H1 (cell line): ENCODE data around the gene SMYD1. TPM values are rescaled to one million over a fixed set of nuclear protein-coding genes. Genes with fewer than 3 reads are reported as not detected.

Source experiments
- CTCF ChIA-PET: fragments of 300-600 bp; sonication (Branson Sonifier 250); formaldehyde crosslinking; loops from one replicate; lab custom pipeline; 2021; ENCODE audit not compliant: partially characterized antibody; lab: Charles Lee
- POLR2A ChIA-PET: fragments of 300-600 bp; sonication (Branson Sonifier 250); formaldehyde crosslinking; loops from one replicate; lab custom pipeline; 2021; ENCODE audit warnings: inconsistent platforms; ENCODE audit not compliant: partially characterized antibody; lab: Charles Lee
- DNase-seq, 2 experiments: peaks; one replicate each; pipeline versions ENCODE4 v3.0.0 to v3.0.0-alpha.2; 2010 to 2022; ENCODE audit warnings: low spot score in 2 of 2, low read depth in 1 of 2, mixed read lengths in 1 of 2
- FAIRE-seq: peaks from 2 replicates; lab custom pipeline; 2011; peaks lifted over from hg19 to GRCh38; lab: Jason Lieb, UNC
- H2AFZ ChIP-seq: 2 replicates; pipeline ENCODE4 v1.8.1; 2012; ENCODE audit warnings: low read length, inconsistent platforms
- H2AK5ac ChIP-seq: 2 replicates; pipeline ENCODE4 v1.6.1; 2013; ENCODE audit warnings: low read depth, low read length
- H2BK120ac ChIP-seq: replicated peaks from 2 replicates; pipeline ENCODE3; 2013; ENCODE audit warnings: low read depth, low read length, inconsistent platforms
- H2BK12ac ChIP-seq: 2 replicates; pipeline ENCODE4 v1.6.1; 2013; ENCODE audit warnings: low read depth, low read length
- H2BK15ac ChIP-seq: 2 replicates; pipeline ENCODE4 v1.6.1; 2013; ENCODE audit warnings: low read length
- H2BK20ac ChIP-seq: 2 replicates; pipeline ENCODE4 v1.6.1; 2013; ENCODE audit warnings: low read length
- H2BK5ac ChIP-seq: 2 replicates; pipeline ENCODE4 v1.6.1; 2013; ENCODE audit warnings: low read depth, low read length
- H3K14ac ChIP-seq: 2 replicates; pipeline ENCODE4 v1.6.1; 2013; ENCODE audit warnings: inconsistent platforms; ENCODE audit not compliant: insufficient read length
- H3K18ac ChIP-seq: 2 replicates; pipeline ENCODE4 v1.6.1; 2013; ENCODE audit warnings: low read length; ENCODE audit errors: extremely low read depth
- H3K23ac ChIP-seq: 2 replicates; pipeline ENCODE4 v1.6.1; 2013; ENCODE audit warnings: inconsistent platforms; ENCODE audit not compliant: insufficient read length
- H3K23me2 ChIP-seq: 2 replicates; pipeline ENCODE4 v1.6.1; 2013; ENCODE audit warnings: low read depth, low read length
- H3K27ac ChIP-seq: 2 replicates; pipeline ENCODE4 v1.6.1; 2011; ENCODE audit warnings: low read depth, low read length, inconsistent platforms
- H3K27me3 ChIP-seq, 4 experiments: replicated peaks in 1 of 4; 1 replicate in 1 of 4; 2 replicates in 3 of 4; pipeline versions ENCODE4 v1.6.1 to v1.8.1; 2011 to 2013; ENCODE audit warnings: low read length in 3 of 4, mild to moderate bottlenecking in 3 of 4, inconsistent platforms in 2 of 4, mixed read lengths in 2 of 4, moderate library complexity in 1 of 4; ENCODE audit not compliant: control insufficient read depth in 3 of 4, insufficient read depth in 3 of 4; ENCODE audit errors: extremely low read depth in 1 of 4
- H3K36me3 ChIP-seq, 4 experiments: 2 replicates each; pipeline versions ENCODE4 v1.6.1 to v1.8.1; 2011 to 2013; ENCODE audit warnings: mild to moderate bottlenecking in 4 of 4, low read length in 3 of 4, moderate library complexity in 2 of 4, control low read depth in 1 of 4, inconsistent platforms in 1 of 4; ENCODE audit not compliant: insufficient read depth in 4 of 4, control insufficient read depth in 2 of 4
- H3K4ac ChIP-seq: replicated peaks from 2 replicates; pipeline ENCODE3; 2013; ENCODE audit warnings: low read length, low read depth, mixed read lengths, inconsistent platforms; ENCODE audit not compliant: insufficient read length
- H3K4me1 ChIP-seq, 4 experiments: replicated peaks in 1 of 4; 1 replicate in 1 of 4; 2 replicates in 3 of 4; pipeline versions ENCODE4 v1.6.1 to v1.8.1; 2011 to 2013; ENCODE audit warnings: low read length in 3 of 4, inconsistent platforms in 2 of 4, mixed read lengths in 1 of 4; ENCODE audit not compliant: insufficient read depth in 4 of 4, control insufficient read depth in 3 of 4
- H3K4me2 ChIP-seq, 2 experiments: 2 replicates each; pipeline versions ENCODE4 v1.6.1 to v1.8.1; 2011 to 2013; ENCODE audit warnings: low read depth in 2 of 2, low read length in 2 of 2, control low read depth in 1 of 2, inconsistent platforms in 1 of 2, mild to moderate bottlenecking in 1 of 2; ENCODE audit not compliant: insufficient read depth in 1 of 2
- H3K4me3 ChIP-seq, 4 experiments: fragments of 200-600, 300-600 bp in 1 of 4; sonication (generic), shearing (Covaris generic), sonication (Bioruptor Twin) in 1 of 4; 2 replicates each; pipeline versions ENCODE4 v1.5.1 to v1.8.1; 2011 to 2016; ENCODE audit warnings: low read length in 4 of 4, low read depth in 3 of 4, control low read depth in 2 of 4, inconsistent platforms in 2 of 4, mild to moderate bottlenecking in 2 of 4, mixed read lengths in 1 of 4, moderate library complexity in 1 of 4; ENCODE audit not compliant: insufficient read depth in 2 of 4; ENCODE audit errors: extremely low read depth in 1 of 4
- H3K56ac ChIP-seq: replicated peaks from 2 replicates; pipeline ENCODE3; 2013; ENCODE audit warnings: low read depth, mild to moderate bottlenecking, mixed read lengths, low read length, inconsistent platforms; ENCODE audit not compliant: insufficient read length
- H3K79me1 ChIP-seq: 2 replicates; pipeline ENCODE4 v1.6.1; 2013; ENCODE audit warnings: low read depth, low read length, control low read depth
- H3K79me2 ChIP-seq, 2 experiments: 2 replicates each; pipeline versions ENCODE4 v1.6.1 to v1.8.1; 2012 to 2013; ENCODE audit warnings: low read length in 2 of 2, mild to moderate bottlenecking in 2 of 2, inconsistent platforms in 1 of 2; ENCODE audit not compliant: insufficient read depth in 2 of 2, control insufficient read depth in 1 of 2
- H3K9ac ChIP-seq, 4 experiments: replicated peaks in 1 of 4; 1 replicate in 1 of 4; 2 replicates in 3 of 4; pipeline versions ENCODE4 v1.6.1 to v1.8.1; 2011 to 2013; ENCODE audit warnings: low read depth in 3 of 4, low read length in 3 of 4, control low read depth in 2 of 4, mild to moderate bottlenecking in 2 of 4, moderate library complexity in 2 of 4, inconsistent platforms in 1 of 4; ENCODE audit errors: extremely low read depth in 1 of 4
- H3K9me3 ChIP-seq, 2 experiments: 2 replicates each; pipeline versions ENCODE4 v1.6.1 to v1.8.1; 2012 to 2013; ENCODE audit warnings: mild to moderate bottlenecking in 2 of 2, moderate library complexity in 2 of 2, control low read depth in 1 of 2, inconsistent platforms in 1 of 2, low read depth in 1 of 2, low read length in 1 of 2, mixed read lengths in 1 of 2; ENCODE audit not compliant: insufficient read depth in 2 of 2
- H4K20me1 ChIP-seq, 2 experiments: replicated peaks in 1 of 2; 2 replicates each; pipeline versions ENCODE3 to v1.8.1; 2011 to 2013; ENCODE audit warnings: inconsistent platforms in 2 of 2, low read length in 2 of 2, mild to moderate bottlenecking in 1 of 2; ENCODE audit not compliant: insufficient read depth in 2 of 2, control insufficient read depth in 1 of 2
- H4K5ac ChIP-seq: 2 replicates; pipeline ENCODE4 v1.6.1; 2013; ENCODE audit warnings: low read length, low read depth, mixed read lengths, inconsistent platforms; ENCODE audit not compliant: insufficient read length
- H4K8ac ChIP-seq: 2 replicates; pipeline ENCODE4 v1.8.0; 2013; ENCODE audit warnings: mild to moderate bottlenecking, moderate library complexity, low read length, inconsistent platforms; ENCODE audit not compliant: insufficient read depth; ENCODE audit errors: extremely low read depth
- H4K91ac ChIP-seq: replicated peaks from 2 replicates; pipeline ENCODE3; 2013; ENCODE audit warnings: low read length, mixed read lengths, inconsistent platforms; ENCODE audit not compliant: insufficient read length
- CBX8 ChIP-seq: fragments of 300-800, 300-1000 bp; sonication (generic); IDR thresholded peaks from 2 replicates; pipeline ENCODE4 v1.7.1; 2016; ENCODE audit warnings: low read depth, low read length, borderline replicate concordance
- CTCF ChIP-seq, 3 experiments: IDR thresholded peaks; 1 replicate in 2 of 3; 2 replicates in 1 of 3; pipeline versions ENCODE4 v1.5.1 to v1.6.1; 2011; ENCODE audit warnings: low read length in 3 of 3, mild to moderate bottlenecking in 3 of 3, inconsistent platforms in 2 of 3, low read depth in 1 of 3, moderate library complexity in 1 of 3; ENCODE audit not compliant: insufficient read depth in 1 of 3; ENCODE audit errors: control extremely low read depth in 1 of 3
- EGR1 ChIP-seq: IDR thresholded peaks from 2 replicates; pipeline ENCODE4 v1.6.1; 2011; ENCODE audit warnings: low read depth, low read length, borderline replicate concordance
- EZH2 ChIP-seq: fragments of 200-600 bp; sonication (generic); IDR thresholded peaks from 2 replicates; pipeline ENCODE4 v1.7.1; 2012; ENCODE audit warnings: low read depth, mild to moderate bottlenecking, moderate library complexity, low read length, inconsistent platforms; ENCODE audit not compliant: severe bottlenecking
- SP4 ChIP-seq: IDR thresholded peaks from 2 replicates; pipeline ENCODE4 v1.6.1; 2012; ENCODE audit warnings: low read length, inconsistent platforms
- YY1 ChIP-seq: IDR thresholded peaks from 2 replicates; pipeline ENCODE4 v1.6.1; 2011; ENCODE audit warnings: low read depth, mild to moderate bottlenecking, low read length
- ZNF274 ChIP-seq: IDR thresholded peaks from 2 replicates; pipeline ENCODE4 v1.7.0; 2012; ENCODE audit warnings: low read length, borderline replicate concordance; ENCODE audit errors: extremely low read depth
- WGBS, 2 experiments: shearing (Covaris generic) in 1 of 2; methylation state at CpG; one replicate each; pipeline versions ENCODE4 v1.1.6 to v1.1.7; 2013 to 2015; ENCODE audit warnings: low lambda C conversion rate in 2 of 2, mixed read lengths in 2 of 2, inconsistent platforms in 1 of 2, low coverage in 1 of 2, missing lambda C conversion rate in 1 of 2; ENCODE audit not compliant: insufficient replicate concordance in 2 of 2, insufficient coverage in 1 of 2, insufficient read length in 1 of 2; ENCODE audit errors: extremely low coverage in 1 of 2, missing lambda C conversion rate in 1 of 2; 5-methylcytosine and 5-hydroxymethylcytosine counted together
- polyA plus RNA-seq, 7 experiments: library from polyadenylated mRNA; depleted of rRNA in 3 of 7; stranded (reverse) in 5 of 7; unstranded in 2 of 7; fragments of >200 nt in 5 of 7; fragments of 200-250 nt in 2 of 7; gene quantifications; 1 replicate in 5 of 7; 2 replicates in 1 of 7; 4 replicates in 1 of 7; pipeline versions ENCODE4 v1.2.1 to v1.2.3, GENCODE V29; 2011 to 2013; ENCODE audit warnings: missing spikeins in 2 of 7, mixed read lengths in 2 of 7
- total RNA-seq: library from RNA; stranded (reverse); fragmentation: NEBNext Ultra II Directional; extraction: Animal tissue kit (Norgen Biotek cat#: 25700); gene quantifications from 2 replicates; pipeline ENCODE4 v1.2.1, GENCODE V29; 2021

The SMYD1 gene
- total and polyA plus RNA-seq, 2 of the 8 experiments (the other 6 are each of a cell fraction or from before 2014, with no cell fraction given): 0.06 TPM; not detected in 1

- Histone ChIP-seq H3K79me2 (no peaks in the 10 kb centered on the region), H4K91ac (no peak overlapping the region), H3K4ac (no peak overlapping the region), H3K9me3 (no peaks in the 10 kb centered on the region), H3K14ac (no peak overlapping the region), H3K27me3 (no peaks in the 10 kb centered on the region), H3K79me1 (no peaks in the 10 kb centered on the region), H2AFZ (no peak overlapping the region), H3K9ac (no peak overlapping the region), H2BK5ac (no peak overlapping the region), H3K27ac (no peak overlapping the region)
- FAIRE-seq: no peak
- no peak for DNase-seq
- TF ChIP-seq CBX8 (no peak), EZH2 (no peak), ZNF274 (no peak), YY1 (no peak), CTCF (IDR thresholded peaks at IDR 0.05; ENCODE audit: control extremely low read depth in 1 of 3, insufficient read depth in 1 of 3, low read depth in 1 of 3, low read length in 3 of 3) (no peak), EGR1 (no peak), SP4 (no peak)
- TF ChIP-seq, all 59 proteins: peak for 0
- Histone ChIP-seq H2BK120ac (no peak overlapping the region), H2BK15ac (no peak overlapping the region), H3K4me2 (no peak overlapping the region), H2BK12ac (no peak overlapping the region), H3K36me3 (no peaks in the 10 kb centered on the region), H3K18ac (no peak overlapping the region), H2BK20ac (no peak overlapping the region), H4K5ac (no peak overlapping the region), H3K56ac (no peak overlapping the region), H3K4me1 (no peaks in the 10 kb centered on the region; a peak in 1 of 7 replicates), H3K4me3 (no peak overlapping the region), H3K23me2 (no peaks in the 10 kb centered on the region), H4K8ac (no peak overlapping the region), H3K23ac (no peak overlapping the region), H2AK5ac (no peak overlapping the region), H4K20me1 (no peaks in the 10 kb centered on the region)
- ChIA-PET CTCF (interaction anchor here (1.0 to 3.0 kb wide), 2 partner anchors 28 to 58 kb away, joined by 3 to 13 read pairs; no protein-coding TSS in a partner anchor), POLR2A (no interaction called here)
- whole genome bisulfite sequencing, 2 experiments: 89% methylated on average over 4 of the region's 4 CpGs; no CpG with 5 or more reads in 1 of the 2 experiments
Measured at GRCh38 chr2:88117973-88118372, 50.3 kb downstream of the SMYD1 start.
